WTC11 (cell line): ENCODE data around the gene PTPRU.

ENCODE experiments used
- NR2C2 ChIP-seq: sonication (generic); formaldehyde crosslinking; IDR thresholded peaks from 2 replicates; pipeline ENCODE4 v1.8.0; 2022; ENCODE audit warnings: mild to moderate bottlenecking, missing genetic modification reagents
- SP1 ChIP-seq: sonication (generic); formaldehyde crosslinking; conservative IDR thresholded peaks from 2 replicates; pipeline ENCODE4 v1.8.1; 2022; ENCODE audit warnings: missing genetic modification reagents
- ZMAT4 ChIP-seq: fragments of 250-450 bp; sonication (Bioruptor Pico); IDR thresholded peaks from 2 replicates; pipeline ENCODE4 v1.9.0; 2021; ENCODE audit warnings: mild to moderate bottlenecking

- TF ChIP-seq ZMAT4 (CRISPR knock-in tag) (no peak), SP1 (CRISPR knock-in tag) (no peak), NR2C2 (no peak)
These were observed 85.9 kb downstream of the PTPRU start for GRCh38 chr1:29322147-29322694.
